ENCODE results near the gene BMP4. TPM values are rescaled to one million over a fixed set of nuclear protein-coding genes. Genes with fewer than 3 reads are reported as not detected.

BMP4 gene
- total and polyA plus RNA-seq, 10 of the 15 experiments (the other 5 are each of a cell fraction or from before 2014, with no cell fraction given) = 0.11 to 1.8 (median 0.60) TPM; not detected in 1

DNA sequence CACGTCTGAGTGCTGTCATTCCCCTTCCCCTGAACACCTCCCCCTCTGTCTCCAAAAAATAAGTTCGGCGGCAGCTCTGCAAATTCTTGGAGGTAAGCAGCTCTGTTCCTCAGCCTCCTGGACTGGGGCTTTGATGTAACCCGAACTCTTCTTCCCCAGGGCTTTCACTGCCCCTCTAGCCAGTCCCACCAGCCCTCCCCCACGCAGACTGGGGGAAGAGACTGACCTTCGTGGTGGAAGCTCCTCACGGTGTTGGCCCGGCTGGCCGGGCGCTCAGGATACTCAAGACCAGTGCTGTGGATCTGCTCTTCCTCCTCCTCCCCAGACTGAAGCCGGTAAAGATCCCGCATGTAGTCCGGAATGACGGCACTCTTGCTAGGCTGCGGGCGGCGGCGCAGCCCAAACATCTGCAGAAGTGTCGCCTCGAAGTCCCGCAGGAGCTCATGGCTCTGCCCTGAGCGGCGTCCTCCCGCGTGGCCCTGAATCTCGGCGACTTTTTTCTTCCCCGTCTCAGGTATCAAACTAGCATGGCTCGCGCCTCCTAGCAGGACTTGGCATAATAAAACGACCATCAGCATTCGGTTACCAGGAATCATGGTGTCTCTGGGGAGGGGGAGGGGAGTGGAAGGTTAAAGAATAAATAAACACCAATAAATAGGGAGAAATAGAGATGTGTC lies 4.9 kb downstream of the BMP4 start:
- ChIA-PET RAD21 (ENCODE audit: unreplicated experiment) (no interaction called here), CTCF (no interaction called here), SMC1A (ENCODE audit: uncharacterized antibody, unreplicated experiment) (no interaction called here), POLR2A (no interaction called here)
- FAIRE-seq (no peak), ATAC-seq (no peak), DNase-seq (ENCODE audit: low read depth, low spot score) (no peak)
- H3K27ac ChIP-seq (ENCODE audit: control insufficient read depth, insufficient read depth) = no peak overlapping the region
- peak overlapping the region; percentile 33 for H3K4me2 ChIP-seq (ENCODE audit: control insufficient read depth, insufficient read depth)
- BruUV-seq (replicated peaks) = no TSS peak
- no peaks in the 10 kb centered on the region for H3K36me3 ChIP-seq (ENCODE audit: control insufficient read depth in 2 of 2, insufficient read depth in 2 of 2, low read length in 1 of 2)
- H3K27me3 ChIP-seq (replicated peaks in 1 of 2; ENCODE audit: control insufficient read depth in 2 of 2, insufficient read depth in 2 of 2, low read length in 1 of 2) = peaks cover 3 to 12% of the 10 kb centered on the region in 2 experiments; a peak in 3 of 4 replicates
- H3K4me3 ChIP-seq = peak overlapping the region; percentile 57; the same call in 1 of the 2 replicates
- no peaks in the 10 kb centered on the region; the same call in 2 of the 3 replicates for H3K9me3 ChIP-seq (replicated peaks; ENCODE audit: control insufficient read depth, insufficient read depth, low read length)
- no peaks in the 10 kb centered on the region for H4K20me1 ChIP-seq (ENCODE audit: control insufficient read depth, insufficient read depth)
- intact Hi-C loops (cut with micrococcal nuclease; ENCODE audit: unreplicated experiment) = no loop called here
- H3K9ac ChIP-seq (ENCODE audit: control insufficient read depth, insufficient read depth, low read length) = no peak overlapping the region
- in situ Hi-C loops (cut with MboI) = no loop called here
- TF ChIP-seq CREB1 (IDR thresholded peaks at IDR 0.05; ENCODE audit: low read depth) (no peak), FOS (IDR thresholded peaks at IDR 0.05; ENCODE audit: borderline replicate concordance, extremely low read depth, insufficient read length) (no peak), STAT1 (conservative IDR thresholded peaks at IDR 0.05) (no peak), MTA3 (IDR thresholded peaks at IDR 0.05; ENCODE audit: borderline replicate concordance, low read length) (no peak), DPF2 (IDR thresholded peaks at IDR 0.05) (no peak), HDGF (IDR thresholded peaks at IDR 0.05) (no peak), BMI1 (IDR thresholded peaks at IDR 0.05; ENCODE audit: borderline replicate concordance) (no peak), SMAD1 (IDR thresholded peaks at IDR 0.05; ENCODE audit: low read depth, partially characterized antibody) (no peak)
- TF ChIP-seq, protein P1, sequence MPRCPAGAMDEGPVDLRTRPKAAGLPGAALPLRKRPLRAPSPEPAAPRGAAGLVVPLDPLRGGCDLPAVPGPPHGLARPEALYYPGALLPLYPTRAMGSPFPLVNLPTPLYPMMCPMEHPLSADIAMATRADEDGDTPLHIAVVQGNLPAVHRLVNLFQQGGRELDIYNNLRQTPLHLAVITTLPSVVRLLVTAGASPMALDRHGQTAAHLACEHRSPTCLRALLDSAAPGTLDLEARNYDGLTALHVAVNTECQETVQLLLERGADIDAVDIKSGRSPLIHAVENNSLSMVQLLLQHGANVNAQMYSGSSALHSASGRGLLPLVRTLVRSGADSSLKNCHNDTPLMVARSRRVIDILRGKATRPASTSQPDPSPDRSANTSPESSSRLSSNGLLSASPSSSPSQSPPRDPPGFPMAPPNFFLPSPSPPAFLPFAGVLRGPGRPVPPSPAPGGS (IDR thresholded peaks at IDR 0.05; ENCODE audit: borderline replicate concordance, insufficient read depth, low read depth, low read length, poor library complexity, severe bottlenecking) = no peak
- H2AFZ ChIP-seq (ENCODE audit: control insufficient read depth, low read depth, low read length) = no peak overlapping the region
- H3K79me2 ChIP-seq (ENCODE audit: control insufficient read depth, insufficient read depth, low read length) = peaks cover 30% of the 10 kb centered on the region
- WGBS (ENCODE audit: insufficient coverage, insufficient replicate concordance, low lambda C conversion rate, missing lambda C conversion rate) = 76% methylated on average over 32 of the region's 32 CpGs
- no peaks in the 10 kb centered on the region for H3K4me1 ChIP-seq (ENCODE audit: control insufficient read depth, insufficient read depth, low read length)

Measured in GM12878 (cell line).